Stimulated activated CD4-positive, alpha-beta T cell treated with anti-CD3 and anti-CD28 coated beads, Interleukin-1b, Interleukin-23, amount 100 ng/mL, for 48 hours (primary cell): Measurements from ENCODE around the gene EXPH5.

Experiments
- DNase-seq: peaks from one replicate; pipeline ENCODE4 v3.0.0-alpha.2; 2020

EXPH5 gene

DNA sequence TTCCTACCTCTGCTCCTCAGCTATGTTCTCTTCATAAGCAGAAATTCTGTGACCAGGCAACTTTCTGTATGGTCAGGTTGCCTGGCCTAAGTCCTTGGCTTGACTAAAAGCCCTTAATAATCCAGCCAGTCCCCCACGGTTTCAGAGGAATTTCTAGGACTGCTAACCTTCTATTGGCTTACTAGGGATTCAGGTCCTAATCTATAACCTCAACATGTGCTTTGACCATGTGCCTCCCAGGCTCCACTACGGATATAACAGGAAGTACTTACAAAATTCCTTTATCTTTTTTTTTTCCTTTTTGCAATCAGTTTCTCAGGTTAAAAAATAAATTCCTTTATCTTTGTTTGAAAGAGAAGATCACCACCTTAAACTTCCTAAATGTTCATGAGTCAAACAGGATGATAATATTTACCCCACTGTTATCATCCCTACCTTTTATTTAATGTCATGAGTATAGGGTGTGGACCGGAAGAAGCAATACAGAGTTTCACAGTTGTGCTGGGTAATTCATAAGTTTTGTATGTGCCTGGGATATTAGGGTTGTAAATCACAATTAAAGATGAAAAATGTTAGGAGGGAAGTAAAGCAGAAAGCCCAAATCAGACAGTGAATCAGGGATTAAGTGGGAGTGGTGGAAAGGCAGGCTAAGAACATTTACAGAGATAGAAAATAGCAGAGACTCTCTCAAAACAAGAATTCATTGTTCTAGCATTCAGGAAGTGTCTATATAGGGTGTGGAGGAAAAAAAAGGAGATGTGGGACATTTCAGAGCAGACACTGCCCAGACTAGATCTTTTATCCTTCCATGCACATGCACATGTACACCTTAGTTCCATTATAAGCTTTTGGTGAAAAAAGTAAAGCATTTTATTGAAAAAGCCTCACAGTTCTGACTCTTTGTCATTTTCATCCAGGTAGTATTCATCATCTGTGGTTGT is 84.6 kb downstream of the EXPH5 start:
- no peak for DNase-seq

GRCh38 chr11:108501396-108501795 is 92.2 kb downstream of the EXPH5 start:
- DNase-seq: no peak

GRCh38 chr11:108500721-108501120 is 92.8 kb downstream of the EXPH5 start:
- DNase-seq: no peak

DNA sequence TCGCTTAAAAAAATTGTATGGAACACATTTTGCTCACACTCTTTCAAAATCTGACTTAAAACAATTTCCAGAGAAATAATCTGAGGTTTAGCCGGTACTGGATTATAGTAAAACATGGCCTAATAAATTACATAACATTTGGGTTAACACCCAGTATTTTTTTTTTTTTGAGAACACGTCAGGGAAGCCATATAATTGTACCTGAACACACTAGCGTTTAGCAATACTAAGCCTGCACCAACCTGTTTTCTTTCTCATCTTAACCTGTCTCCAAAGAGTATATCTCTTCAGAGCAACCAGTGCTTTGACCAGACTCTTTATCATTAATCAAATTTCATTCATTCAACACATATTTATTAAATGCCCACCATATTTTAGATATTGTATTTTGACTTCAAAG is 93.4 kb downstream of the EXPH5 start:
- no peak for DNase-seq

DNA sequence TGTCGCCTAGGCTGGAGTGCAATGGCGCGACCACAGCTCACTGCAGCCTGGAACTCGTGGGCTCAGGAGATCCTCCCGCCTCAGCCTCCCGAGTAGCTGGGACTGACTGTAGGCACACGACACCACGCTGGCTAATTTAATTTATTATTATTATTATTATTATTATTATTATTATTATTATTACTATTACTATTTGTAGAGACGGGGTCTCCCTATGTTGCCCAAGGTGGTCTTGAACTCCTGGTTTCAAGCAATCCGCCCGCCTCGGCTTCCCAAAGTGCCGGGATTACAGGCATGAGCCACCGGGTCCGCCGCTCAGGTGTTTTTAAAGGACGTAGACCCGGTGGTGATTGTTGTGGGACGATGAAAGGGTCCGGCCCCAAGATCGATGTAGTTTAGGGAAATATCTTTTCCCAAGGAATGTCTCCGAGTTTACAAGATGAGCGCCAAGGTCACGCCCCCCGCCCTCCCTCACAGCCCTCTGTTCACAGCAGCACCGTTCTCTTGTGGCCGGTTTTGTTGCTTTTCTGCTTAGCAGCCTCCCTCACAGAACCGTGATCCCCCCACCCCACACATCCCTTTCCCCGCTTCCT is 94.7 kb downstream of the EXPH5 start:
- DNase-seq: no peak

- DNase-seq: peak; percentile 29
These were observed 95.3 kb downstream of the EXPH5 start, which contains the start of gene POGLUT3 for GRCh38 chr11:108498046-108498815. Gene POGLUT3, minus strand, starts transcription at chr11:108498384. Its CDS starts 18 bp downstream, at chr11:108498366.

DNA sequence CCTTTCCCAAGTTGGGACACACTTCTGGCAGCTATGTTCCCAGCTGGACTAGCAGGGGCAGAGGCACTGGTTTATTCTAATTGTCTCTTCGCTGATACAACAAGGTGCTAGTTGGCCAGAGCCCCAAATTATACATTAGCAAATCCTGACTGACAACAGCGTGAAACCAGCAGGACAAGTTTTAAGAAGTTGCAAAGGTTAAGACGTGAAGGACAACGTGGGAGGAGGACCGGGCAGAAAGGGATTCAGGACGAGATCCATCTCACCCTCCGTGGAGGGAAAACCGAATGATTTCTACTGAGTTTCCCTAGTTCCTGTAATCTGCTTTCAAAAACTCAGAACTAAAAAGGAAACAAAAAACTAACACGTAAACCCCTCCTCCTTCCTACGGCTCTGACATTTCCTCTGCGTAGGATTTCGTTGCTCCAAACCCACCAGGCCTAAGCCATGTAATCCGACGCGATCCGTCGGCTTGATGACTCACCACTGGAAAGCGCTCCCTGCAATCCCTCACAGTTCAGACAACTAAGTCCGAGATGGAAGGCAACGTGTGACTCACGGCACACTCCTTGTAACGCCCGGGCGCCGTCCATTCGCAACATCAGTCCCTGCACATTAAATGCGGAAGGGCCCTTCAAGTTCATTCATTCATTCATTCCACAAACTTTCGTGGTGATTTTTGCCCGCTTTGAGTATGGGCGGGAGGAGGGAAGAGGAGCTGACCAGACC is 96.1 kb downstream of the EXPH5 start:
- peak; percentile 81 for DNase-seq

DNA sequence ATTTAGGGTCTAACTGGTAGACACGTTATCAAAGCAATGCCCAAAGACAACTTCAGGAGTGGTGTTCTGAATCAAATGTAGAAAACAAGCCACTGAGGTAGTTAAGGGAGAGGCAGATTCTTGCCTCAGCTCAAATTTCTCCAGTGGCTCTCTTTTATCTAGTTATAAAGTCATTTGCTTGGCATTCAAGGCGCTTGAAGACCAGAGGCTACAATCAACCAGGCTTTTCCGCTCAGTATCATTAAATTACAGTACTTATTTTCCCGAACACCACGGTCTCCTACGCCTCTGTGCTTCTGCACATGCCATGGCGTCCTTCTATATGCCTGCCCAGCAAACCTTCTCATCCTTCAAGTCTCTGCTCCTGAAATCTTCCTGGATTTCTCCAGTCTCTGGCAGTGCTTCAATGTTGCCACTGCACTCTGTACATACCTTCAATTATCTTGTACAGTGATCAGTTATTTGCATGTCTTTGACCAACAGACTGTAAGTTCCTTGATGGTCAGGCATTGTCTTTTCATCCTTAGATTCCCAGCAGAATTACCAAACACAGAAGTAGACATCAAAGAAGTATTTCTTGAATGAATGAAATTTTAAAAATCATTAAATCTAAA is 96.8 kb downstream of the EXPH5 start:
- no peak for DNase-seq

DNA sequence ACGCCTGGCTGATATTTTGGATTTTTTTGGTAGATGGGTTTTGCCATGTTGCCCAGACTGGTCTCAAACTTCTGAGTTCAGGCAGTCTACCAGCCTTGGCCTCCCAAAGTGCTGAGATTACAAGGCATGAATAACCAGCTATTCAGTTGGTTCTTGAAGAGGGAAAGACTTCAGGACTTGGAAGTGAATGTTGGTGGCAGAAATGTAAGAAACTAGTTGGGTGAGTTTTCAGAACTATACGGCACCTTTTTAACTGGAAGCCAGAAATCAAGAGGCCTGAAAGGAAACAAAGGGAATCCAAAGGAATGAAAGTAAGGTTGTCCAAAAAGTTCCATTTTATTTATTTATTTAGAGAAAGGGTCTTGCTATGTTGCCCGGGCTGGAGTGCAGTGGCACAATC is 98.2 kb downstream of the EXPH5 start:
- DNase-seq: no peak

DNA sequence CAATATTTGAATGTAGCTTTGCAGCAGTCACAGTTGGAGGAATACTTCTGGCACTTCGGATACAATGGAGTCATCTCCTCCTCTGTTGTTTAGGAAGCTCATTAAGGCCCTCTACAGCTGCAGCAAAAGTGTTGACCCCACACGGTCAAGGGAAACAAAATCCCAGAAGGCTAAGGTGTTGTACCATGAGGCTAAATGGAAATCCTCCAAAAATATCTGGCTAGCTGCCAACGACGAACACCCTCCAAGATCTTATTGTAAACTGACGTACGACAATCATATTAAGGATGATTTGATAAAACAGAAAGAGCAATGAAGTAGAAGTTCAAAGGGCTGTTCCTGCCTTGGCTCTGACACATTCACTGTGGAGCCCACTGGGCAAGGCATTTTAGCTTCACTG is 99.4 kb downstream of the EXPH5 start:
- no peak for DNase-seq

DNA sequence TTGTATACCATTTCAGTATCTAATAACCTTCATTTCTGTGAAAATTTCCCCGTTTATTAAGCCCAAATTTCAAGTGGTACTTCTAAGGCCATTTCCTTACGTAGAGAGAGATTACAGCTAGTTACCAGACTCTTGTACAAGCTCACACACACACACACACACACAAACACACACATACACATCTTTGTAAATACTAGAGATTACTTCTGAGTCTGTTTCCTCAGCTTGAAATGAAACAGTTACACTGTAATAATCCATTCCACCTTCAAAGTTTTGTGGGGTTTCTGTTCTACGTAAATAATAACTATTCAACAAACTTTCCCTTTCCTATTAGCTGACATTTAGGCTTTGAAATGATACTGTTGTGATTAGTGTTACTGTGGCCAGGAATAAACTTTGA is 101.6 kb downstream of the EXPH5 start:
- DNase-seq: no peak

- no peak for DNase-seq
These were observed 106.7 kb downstream of the EXPH5 start for GRCh38 chr11:108486828-108487227.

DNA sequence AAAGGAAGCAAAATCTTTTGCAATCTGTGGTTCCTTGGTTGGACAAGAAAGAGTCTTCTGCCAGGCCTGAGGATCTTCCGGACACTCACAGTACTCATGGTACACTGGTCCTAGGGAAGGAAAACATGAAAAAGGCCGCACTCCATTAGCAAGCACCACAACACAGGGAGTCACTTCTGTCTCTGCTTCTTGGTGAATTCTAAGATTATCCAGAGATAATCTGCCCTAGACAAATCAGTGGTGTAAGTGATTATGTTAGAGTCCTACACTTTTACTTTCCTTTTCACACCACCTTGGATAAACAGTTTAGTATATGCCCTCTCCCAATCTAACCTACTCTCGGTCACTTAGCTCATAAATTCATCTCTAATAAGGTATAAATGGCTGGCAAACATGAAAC is 107.2 kb downstream of the EXPH5 start:
- DNase-seq: no peak

DNA sequence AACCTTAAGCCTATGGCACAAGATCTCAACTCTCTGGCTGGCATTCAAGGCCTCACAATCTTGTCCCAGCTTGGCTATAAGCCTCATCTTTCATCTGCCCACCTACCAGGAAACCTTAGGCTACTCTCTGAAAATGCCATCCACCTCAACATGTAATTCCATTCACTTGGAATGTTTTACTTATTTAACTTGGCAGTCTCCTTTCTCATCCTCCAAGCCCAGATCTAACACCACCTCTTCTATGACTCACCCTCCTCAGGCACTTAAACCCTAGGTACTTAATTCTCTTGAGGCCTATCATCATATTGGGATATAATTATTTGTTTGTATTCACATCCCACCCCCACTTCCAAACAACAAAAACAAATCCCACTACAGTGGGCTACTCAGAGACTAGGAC is 110.4 kb downstream of the EXPH5 start:
- DNase-seq: no peak

GRCh38 chr11:108474664-108475463 is 118.7 kb downstream of the EXPH5 start:
- no peak for DNase-seq

DNA sequence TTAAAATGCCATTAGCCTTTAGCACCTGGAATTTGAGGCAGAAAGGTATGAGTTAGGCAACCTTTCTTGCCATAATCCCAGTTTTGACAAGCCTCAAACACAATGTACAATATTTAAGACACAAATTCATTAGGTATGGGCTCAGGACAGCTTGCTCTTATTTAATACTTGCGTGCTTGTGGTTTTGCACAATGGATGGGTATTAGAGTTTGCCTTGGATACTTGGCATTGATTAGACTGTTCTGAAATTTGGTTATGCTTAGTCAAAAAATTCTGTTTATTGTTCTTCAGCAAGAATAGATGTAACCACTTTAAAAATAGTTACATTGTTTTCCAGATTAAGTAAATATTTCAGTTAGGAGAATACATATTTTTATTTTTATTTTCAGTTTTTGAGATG is 120.9 kb downstream of the EXPH5 start:
- DNase-seq: no peak

DNA sequence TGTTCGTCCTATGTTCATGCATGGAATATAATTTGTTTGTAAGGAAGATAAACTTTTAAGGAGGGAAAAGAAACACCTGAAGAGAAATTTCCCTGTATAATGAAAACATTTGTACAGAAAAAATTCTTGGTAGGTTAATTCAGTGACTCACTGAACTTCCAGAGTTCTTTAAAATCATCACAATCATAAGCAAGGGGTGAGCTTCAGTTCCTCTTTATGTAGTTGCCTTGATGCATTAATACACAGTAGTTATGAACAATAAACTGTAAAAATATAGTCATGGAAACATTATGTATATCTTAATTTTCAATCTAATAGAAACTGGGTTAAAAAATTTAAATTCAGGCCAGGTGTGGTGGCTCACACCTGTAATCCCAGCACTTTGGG is 125.1 kb downstream of the EXPH5 start:
- no peak for DNase-seq

GRCh38 chr11:108467091-108467823 is 126.3 kb downstream of the EXPH5 start, which contains the start of gene C11orf65:
Gene C11orf65, minus strand, starts transcription at chr11:108467529. Its CDS starts 5,970 bp downstream, at chr11:108461559.
- peak; percentile 96 for DNase-seq

- DNase-seq: no peak
These were observed 127.2 kb downstream of the EXPH5 start for GRCh38 chr11:108466405-108466804.
